Ishikawa (cell line): ENCODE data around the gene ADD3.

Experiments
- CEBPB ChIP-seq: IDR thresholded peaks from 2 replicates; pipeline ENCODE4 v1.6.1; 2012
- CREB1 ChIP-seq: IDR thresholded peaks from 2 replicates; pipeline ENCODE4 v1.6.1; 2012; ENCODE audit warnings: low read depth
- EGR1 ChIP-seq: IDR thresholded peaks from 2 replicates; pipeline ENCODE4 v1.6.1; 2012
- EP300 ChIP-seq: IDR thresholded peaks from 2 replicates; pipeline ENCODE4 v1.6.1; 2012; ENCODE audit warnings: borderline replicate concordance
- FOXM1 ChIP-seq: IDR thresholded peaks from 2 replicates; pipeline ENCODE4 v1.6.1; 2012; ENCODE audit warnings: low read depth, borderline replicate concordance
- NFIC ChIP-seq: IDR thresholded peaks from 2 replicates; pipeline ENCODE4 v1.6.1; 2012
- RAD21 ChIP-seq: IDR thresholded peaks from 2 replicates; pipeline ENCODE4 v1.6.1; 2012; ENCODE audit warnings: low read depth
- TAF1 ChIP-seq: IDR thresholded peaks from 2 replicates; pipeline ENCODE4 v1.6.1; 2012; ENCODE audit warnings: low read depth, mild to moderate bottlenecking
- TCF12 ChIP-seq: IDR thresholded peaks from 2 replicates; pipeline ENCODE4 v1.6.1; 2012; ENCODE audit warnings: low read depth
- TEAD4 ChIP-seq: IDR thresholded peaks from 2 replicates; pipeline ENCODE4 v1.6.1; 2012
- YY1 ChIP-seq: IDR thresholded peaks from 2 replicates; pipeline ENCODE4 v1.6.1; 2012; ENCODE audit warnings: low read depth
- ZBTB7A ChIP-seq: IDR thresholded peaks from 2 replicates; pipeline ENCODE4 v1.6.1; 2012; ENCODE audit warnings: low read depth
- TF ChIP-seq, protein P1 (sequence below): IDR thresholded peaks from 2 replicates; pipeline ENCODE4 v1.6.1; 2012
- TF ChIP-seq, protein P2 (sequence below): IDR thresholded peaks from 2 replicates; pipeline ENCODE4 v1.6.1; 2012
- TF ChIP-seq, protein P3 (sequence below): IDR thresholded peaks from 2 replicates; pipeline ENCODE4 v1.6.1; 2012; ENCODE audit warnings: low read depth, mild to moderate bottlenecking

The ADD3 gene

DNA sequence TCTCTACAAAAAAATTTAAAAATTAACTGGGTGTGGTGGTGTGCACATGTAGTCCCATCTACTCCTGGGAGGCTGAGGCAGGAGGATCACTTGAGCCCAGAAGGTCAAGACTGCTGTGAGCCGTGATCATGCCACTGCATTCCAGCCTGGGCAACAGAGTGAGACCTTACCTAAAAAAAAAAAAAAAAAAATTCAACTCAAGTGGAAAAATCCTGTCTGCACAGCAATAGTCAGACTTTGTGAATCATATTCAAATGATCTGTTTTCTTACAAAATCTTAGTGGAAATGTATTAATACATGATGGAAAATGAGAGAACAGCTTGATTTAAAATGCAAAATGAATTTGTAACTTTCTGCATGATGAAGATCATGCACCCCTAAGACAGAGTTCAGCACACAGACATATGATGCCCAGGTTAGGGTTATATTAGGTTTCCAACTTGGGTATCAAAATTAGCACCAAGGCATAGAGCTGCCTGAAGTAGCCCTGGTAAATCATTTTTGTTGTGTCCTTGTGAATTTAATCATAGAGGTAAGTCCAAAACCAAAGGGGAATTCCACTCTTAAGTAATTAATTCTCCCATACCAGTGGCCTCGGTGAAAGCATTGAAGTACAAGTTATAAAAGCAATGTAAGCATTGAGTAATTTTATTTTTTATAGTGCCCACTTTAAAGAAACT lies 93.8 kb downstream of the ADD3 start:
- TF ChIP-seq CREB1 (no peak), YY1 (no peak)

DNA sequence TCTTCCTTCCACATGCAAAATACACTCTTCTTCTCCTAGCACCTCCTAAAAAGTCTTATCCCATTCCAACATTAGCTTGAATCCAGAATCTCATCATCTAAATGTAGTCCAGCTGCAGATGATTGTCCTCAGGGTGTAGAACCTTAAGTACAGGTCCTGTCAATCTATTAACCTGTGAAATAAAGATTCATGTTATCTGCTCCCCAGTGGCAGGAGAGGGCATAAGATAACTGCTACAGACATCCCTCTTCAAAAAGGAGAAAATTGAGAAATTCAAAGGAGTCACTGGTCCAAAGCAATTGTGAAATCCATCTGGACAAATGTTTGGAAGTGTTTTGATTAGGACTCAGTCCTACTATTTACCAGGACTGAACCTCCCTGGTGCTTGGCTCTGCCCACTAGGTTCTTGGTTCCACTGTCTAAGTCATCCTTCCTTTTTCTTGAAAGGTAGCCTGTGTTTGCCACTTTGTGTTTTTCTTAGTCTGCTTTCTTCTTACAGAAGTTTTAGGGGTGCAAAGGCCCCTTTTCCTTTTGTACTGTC lies 96.2 kb downstream of the ADD3 start:
- TF ChIP-seq EGR1 (no peak), ZBTB7A (no peak), EP300 (no peak), NFIC (no peak), CEBPB (no peak), YY1 (no peak), FOXM1 (no peak), TEAD4 (no peak), TAF1 (no peak), TCF12 (no peak), RAD21 (no peak), CREB1 (no peak)
- TF ChIP-seq, protein P1, sequence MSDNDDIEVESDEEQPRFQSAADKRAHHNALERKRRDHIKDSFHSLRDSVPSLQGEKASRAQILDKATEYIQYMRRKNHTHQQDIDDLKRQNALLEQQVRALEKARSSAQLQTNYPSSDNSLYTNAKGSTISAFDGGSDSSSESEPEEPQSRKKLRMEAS = no peak
- TF ChIP-seq, protein P2, sequence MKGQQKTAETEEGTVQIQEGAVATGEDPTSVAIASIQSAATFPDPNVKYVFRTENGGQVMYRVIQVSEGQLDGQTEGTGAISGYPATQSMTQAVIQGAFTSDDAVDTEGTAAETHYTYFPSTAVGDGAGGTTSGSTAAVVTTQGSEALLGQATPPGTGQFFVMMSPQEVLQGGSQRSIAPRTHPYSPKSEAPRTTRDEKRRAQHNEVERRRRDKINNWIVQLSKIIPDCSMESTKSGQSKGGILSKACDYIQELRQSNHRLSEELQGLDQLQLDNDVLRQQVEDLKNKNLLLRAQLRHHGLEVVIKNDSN = no peak
- TF ChIP-seq, protein P3, sequence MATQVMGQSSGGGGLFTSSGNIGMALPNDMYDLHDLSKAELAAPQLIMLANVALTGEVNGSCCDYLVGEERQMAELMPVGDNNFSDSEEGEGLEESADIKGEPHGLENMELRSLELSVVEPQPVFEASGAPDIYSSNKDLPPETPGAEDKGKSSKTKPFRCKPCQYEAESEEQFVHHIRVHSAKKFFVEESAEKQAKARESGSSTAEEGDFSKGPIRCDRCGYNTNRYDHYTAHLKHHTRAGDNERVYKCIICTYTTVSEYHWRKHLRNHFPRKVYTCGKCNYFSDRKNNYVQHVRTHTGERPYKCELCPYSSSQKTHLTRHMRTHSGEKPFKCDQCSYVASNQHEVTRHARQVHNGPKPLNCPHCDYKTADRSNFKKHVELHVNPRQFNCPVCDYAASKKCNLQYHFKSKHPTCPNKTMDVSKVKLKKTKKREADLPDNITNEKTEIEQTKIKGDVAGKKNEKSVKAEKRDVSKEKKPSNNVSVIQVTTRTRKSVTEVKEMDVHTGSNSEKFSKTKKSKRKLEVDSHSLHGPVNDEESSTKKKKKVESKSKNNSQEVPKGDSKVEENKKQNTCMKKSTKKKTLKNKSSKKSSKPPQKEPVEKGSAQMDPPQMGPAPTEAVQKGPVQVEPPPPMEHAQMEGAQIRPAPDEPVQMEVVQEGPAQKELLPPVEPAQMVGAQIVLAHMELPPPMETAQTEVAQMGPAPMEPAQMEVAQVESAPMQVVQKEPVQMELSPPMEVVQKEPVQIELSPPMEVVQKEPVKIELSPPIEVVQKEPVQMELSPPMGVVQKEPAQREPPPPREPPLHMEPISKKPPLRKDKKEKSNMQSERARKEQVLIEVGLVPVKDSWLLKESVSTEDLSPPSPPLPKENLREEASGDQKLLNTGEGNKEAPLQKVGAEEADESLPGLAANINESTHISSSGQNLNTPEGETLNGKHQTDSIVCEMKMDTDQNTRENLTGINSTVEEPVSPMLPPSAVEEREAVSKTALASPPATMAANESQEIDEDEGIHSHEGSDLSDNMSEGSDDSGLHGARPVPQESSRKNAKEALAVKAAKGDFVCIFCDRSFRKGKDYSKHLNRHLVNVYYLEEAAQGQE = no peak

DNA sequence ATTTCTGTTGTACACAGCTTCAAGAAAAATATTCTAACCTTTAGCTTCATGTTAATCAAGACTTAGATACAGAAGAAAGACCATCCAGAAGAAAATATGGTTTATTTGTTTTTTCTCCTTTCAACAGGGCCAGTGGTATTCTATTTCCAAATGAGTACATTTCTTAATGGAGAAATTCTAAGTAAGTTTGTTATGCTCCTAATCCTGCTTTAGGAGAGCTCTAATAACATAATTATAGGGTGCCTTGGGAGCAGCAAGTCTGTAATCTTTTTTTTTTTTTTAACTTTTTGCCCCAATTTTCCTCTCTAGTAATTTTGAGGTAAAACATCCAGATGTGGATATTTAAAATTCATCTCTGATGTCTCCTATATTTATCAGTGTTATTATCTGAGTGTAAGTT lies 98.1 kb downstream of the ADD3 start:
- TF ChIP-seq, protein P3 = no peak
- TF ChIP-seq YY1 = no peak
- TF ChIP-seq ZBTB7A = no peak
- TF ChIP-seq TEAD4 = no peak
- no peak for TF ChIP-seq NFIC
- TF ChIP-seq FOXM1 = no peak
- TF ChIP-seq, protein P2 = no peak

DNA sequence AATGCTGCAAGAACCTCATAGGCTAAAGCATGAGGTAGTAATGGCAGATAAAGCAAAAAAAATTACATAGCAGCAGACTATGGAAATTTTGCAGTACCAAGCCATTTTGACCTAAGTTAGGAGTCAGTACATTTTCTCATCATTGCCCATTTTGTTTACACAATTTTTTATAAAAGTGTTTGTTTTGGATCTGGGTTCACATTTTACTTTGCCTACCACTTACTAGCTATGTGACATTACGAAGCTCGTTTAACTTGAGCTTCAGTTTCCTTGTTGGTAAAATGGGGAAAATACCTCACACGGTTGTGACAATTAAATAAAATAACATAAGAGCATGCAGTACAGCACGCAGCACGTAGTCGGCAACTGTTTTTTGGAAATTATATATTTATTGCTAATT lies 99.6 kb downstream of the ADD3 start:
- TF ChIP-seq CEBPB = no peak
- no peak for TF ChIP-seq NFIC
- TF ChIP-seq YY1 = no peak
- no peak for TF ChIP-seq EGR1
- TF ChIP-seq TCF12 = no peak
- TF ChIP-seq TEAD4 = no peak
- TF ChIP-seq RAD21 = no peak
- TF ChIP-seq EP300 = no peak
- TF ChIP-seq TAF1 = no peak
- TF ChIP-seq, protein P1 = no peak
- no peak for TF ChIP-seq FOXM1
- TF ChIP-seq, protein P2 = no peak
- TF ChIP-seq, protein P3 = no peak
- TF ChIP-seq CREB1 = no peak
- no peak for TF ChIP-seq ZBTB7A
